AG09309 (cell line): ENCODE measurements around the gene DENND6A.
"Not testable (repeated sequence)": the region's sequence is repeated elsewhere in the genome, so short reads cannot be mapped to it uniquely, and the experiment has no call there.

Source experiments
- DNase-seq: peaks from one replicate; pipeline ENCODE4 v3.0.0-alpha.2; 2010; ENCODE audit warnings: low read depth
- H3K4me3 ChIP-seq: 2 replicates; pipeline ENCODE4 v1.5.1; 2011; ENCODE audit warnings: mild to moderate bottlenecking, low read depth, low read length, moderate library complexity; ENCODE audit not compliant: control insufficient read depth
- CTCF ChIP-seq: IDR thresholded peaks from 2 replicates; pipeline ENCODE4 v1.5.1; 2011; ENCODE audit warnings: mild to moderate bottlenecking, low read depth, low read length, inconsistent platforms; ENCODE audit not compliant: insufficient read depth, control insufficient read depth; ENCODE audit errors: missing control alignments

The DENND6A gene

DNA sequence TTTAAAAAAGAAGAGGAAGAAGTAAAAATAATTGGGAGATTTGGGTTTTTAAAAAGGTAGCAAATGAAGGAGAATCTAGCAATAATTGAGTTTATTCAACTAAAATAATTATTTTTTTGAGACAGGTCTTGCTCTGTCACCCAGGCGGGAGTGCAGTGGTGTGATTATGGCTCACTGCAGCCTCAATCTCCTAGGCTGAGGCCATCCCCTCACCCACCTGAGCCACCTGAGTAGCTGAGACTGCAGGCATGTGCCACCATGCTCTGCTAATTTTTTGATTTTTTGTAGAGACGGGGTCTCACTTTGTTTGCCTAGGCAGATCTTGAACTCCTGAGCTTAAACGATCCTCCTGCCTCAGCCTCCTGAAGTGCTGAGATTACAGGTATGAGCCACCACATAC is 68.1 kb downstream of the DENND6A start:
- TF ChIP-seq CTCF = no peak
- no peak for DNase-seq

GRCh38 chr3:57622362-57622761 is 70.5 kb downstream of the DENND6A start:
- TF ChIP-seq CTCF = no peak
- no peak for DNase-seq
- H3K4me3 ChIP-seq = no peak overlapping the region

More for the DNA sequence above, 68.1 kb downstream of the DENND6A start:
- H3K4me3 ChIP-seq = no peak overlapping the region

DNA sequence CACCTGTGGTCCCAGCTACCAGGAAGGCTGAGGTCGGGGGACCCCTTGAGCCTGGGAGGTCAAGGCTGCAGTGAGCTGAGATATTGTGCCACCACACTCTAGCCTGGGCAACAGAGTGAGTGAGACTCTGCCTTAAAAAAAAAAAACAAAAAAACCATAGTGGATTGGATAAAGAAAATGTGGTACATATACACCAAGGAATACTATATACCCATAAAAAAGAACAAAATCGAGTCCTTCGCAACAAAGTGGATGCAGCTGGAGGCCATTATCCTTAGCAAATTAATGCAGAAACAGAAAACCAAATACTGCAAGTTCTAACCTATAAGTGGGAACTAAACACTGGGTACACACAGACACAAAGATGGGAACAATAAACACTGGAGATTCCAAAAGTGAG is 75.1 kb downstream of the DENND6A start:
- no peak overlapping the region for H3K4me3 ChIP-seq

GRCh38 chr3:57616233-57616632 is 76.6 kb downstream of the DENND6A start:
- no peak overlapping the region for H3K4me3 ChIP-seq
- no peak for TF ChIP-seq CTCF
- DNase-seq = no peak

More for the DNA sequence above, 75.1 kb downstream of the DENND6A start:
- no peak for TF ChIP-seq CTCF
- DNase-seq = no peak

DNA sequence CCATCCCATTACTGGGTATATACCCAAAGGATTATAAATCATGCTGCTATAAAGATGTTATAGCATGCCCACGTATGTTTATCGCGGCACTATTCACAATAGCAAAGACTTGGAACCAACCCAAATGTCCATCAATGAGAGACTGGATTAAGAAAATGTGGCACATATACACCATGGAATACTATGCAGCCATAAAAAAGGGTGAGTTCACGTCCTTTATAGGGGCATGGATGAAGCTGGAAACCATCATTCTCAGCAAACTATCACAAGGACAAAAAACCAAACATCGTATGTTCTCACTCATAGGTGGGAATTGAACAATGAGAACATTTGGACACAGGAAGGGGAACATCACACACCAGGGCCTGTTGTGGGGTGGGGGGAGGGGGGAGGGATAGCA is 81.0 kb downstream of the DENND6A start:
- not testable (repeated sequence) for H3K4me3 ChIP-seq, DNase-seq

DNA sequence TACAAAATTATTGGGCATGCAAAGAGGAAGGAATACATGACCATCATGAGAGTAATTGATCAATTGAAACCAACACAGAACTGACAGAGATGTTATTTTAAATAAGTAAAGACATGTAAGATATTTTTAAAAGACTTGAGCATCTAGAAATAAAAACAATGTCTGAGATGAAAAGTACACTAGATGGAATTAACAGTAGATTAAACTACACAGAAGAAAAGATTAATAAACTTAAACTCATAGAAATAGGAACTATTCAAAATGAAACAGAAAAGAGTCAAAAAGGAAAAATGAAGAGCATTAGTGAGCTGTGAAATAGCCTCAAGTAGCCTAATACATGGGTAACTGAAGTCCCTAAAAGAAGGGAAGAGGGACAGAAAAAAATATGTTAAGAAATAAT is 87.2 kb downstream of the DENND6A start:
- no peak for TF ChIP-seq CTCF
- H3K4me3 ChIP-seq = no peak overlapping the region
- DNase-seq = no peak

- no peak overlapping the region for H3K4me3 ChIP-seq
- DNase-seq = no peak
- TF ChIP-seq CTCF = no peak
Measured at GRCh38 chr3:57604971-57605370, 87.9 kb downstream of the DENND6A start.
